ENCODE data around the gene FHIP1B.

FHIP1B gene

GRCh38 chr11:6271598-6271997 lies 37.2 kb upstream of the FHIP1B start:
- no peaks in the 10 kb centered on the region for H3K27me3 ChIP-seq (ENCODE audit: insufficient read depth, poor library complexity, severe bottlenecking)
- TF ChIP-seq SPI1 (IDR thresholded peaks at IDR 0.05; ENCODE audit: borderline replicate concordance, low read depth) (no peak), REST (IDR thresholded peaks at IDR 0.05; ENCODE audit: insufficient replicate concordance, low read depth) (no peak), POLR2AphosphoS5 (IDR thresholded peaks at IDR 0.05; ENCODE audit: low read depth) (no peak), CTCF (IDR thresholded peaks at IDR 0.05; ENCODE audit: insufficient read depth, low read length) (no peak), GABPA (IDR thresholded peaks at IDR 0.05; ENCODE audit: low read depth) (no peak)
- no peak for DNase-seq (ENCODE audit: low read depth in 1 of 2, low spot score in 1 of 2)
- H3K27ac ChIP-seq (replicated peaks), result no peak overlapping the region
- H3K4me3 ChIP-seq (replicated peaks; ENCODE audit: insufficient read depth, low read length), result no peak overlapping the region

GRCh38 chr11:6270584-6271246 lies 36.3 kb upstream of the FHIP1B start:
- Histone ChIP-seq H3K27me3 (ENCODE audit: insufficient read depth, poor library complexity, severe bottlenecking) (no peaks in the 10 kb centered on the region), H3K4me3 (replicated peaks; ENCODE audit: insufficient read depth, low read length) (no peak overlapping the region), H3K27ac (replicated peaks) (no peak overlapping the region)
- no peak for DNase-seq (ENCODE audit: low read depth in 1 of 2, low spot score in 1 of 2)
- no peak for TF ChIP-seq CTCF (IDR thresholded peaks at IDR 0.05; ENCODE audit: insufficient read depth, low read length)
- no peak for TF ChIP-seq POLR2AphosphoS5 (IDR thresholded peaks at IDR 0.05; ENCODE audit: low read depth)
- TF ChIP-seq REST (IDR thresholded peaks at IDR 0.05; ENCODE audit: insufficient replicate concordance, low read depth), result no peak
- no peak for TF ChIP-seq SPI1 (IDR thresholded peaks at IDR 0.05; ENCODE audit: borderline replicate concordance, low read depth)
- TF ChIP-seq GABPA (IDR thresholded peaks at IDR 0.05; ENCODE audit: low read depth), result no peak

DNA sequence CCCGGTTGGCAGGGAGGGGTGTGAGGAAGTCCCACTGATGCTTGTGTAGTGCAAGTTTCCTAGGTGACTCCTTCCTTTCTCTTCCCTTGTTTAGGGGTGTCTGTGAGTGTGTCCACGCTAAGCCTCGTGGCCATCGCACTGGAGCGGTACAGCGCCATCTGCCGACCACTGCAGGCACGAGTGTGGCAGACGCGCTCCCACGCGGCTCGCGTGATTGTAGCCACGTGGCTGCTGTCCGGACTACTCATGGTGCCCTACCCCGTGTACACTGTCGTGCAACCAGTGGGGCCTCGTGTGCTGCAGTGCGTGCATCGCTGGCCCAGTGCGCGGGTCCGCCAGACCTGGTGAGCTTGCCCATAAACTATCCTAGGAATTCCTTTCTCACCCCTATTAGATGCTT lies 35.6 kb upstream of the FHIP1B start:
- Histone ChIP-seq H3K27me3 (ENCODE audit: insufficient read depth, poor library complexity, severe bottlenecking) (no peaks in the 10 kb centered on the region), H3K4me3 (replicated peaks; ENCODE audit: insufficient read depth, low read length) (no peak overlapping the region), H3K27ac (replicated peaks) (no peak overlapping the region)
- no peak for TF ChIP-seq REST (IDR thresholded peaks at IDR 0.05; ENCODE audit: insufficient replicate concordance, low read depth)
- no peak for TF ChIP-seq SPI1 (IDR thresholded peaks at IDR 0.05; ENCODE audit: borderline replicate concordance, low read depth)
- no peak for TF ChIP-seq CTCF (IDR thresholded peaks at IDR 0.05; ENCODE audit: insufficient read depth, low read length)
- no peak for TF ChIP-seq GABPA (IDR thresholded peaks at IDR 0.05; ENCODE audit: low read depth)
- no peak for TF ChIP-seq POLR2AphosphoS5 (IDR thresholded peaks at IDR 0.05; ENCODE audit: low read depth)
- DNase-seq (ENCODE audit: low read depth in 1 of 2, low spot score in 1 of 2), result no peak

Measured in HL-60 (cell line).